HG03460 (cell line): ENCODE measurements around the gene CENPO.
"Not testable (repeated sequence)": the region's sequence is repeated elsewhere in the genome, so short reads cannot be mapped to it uniquely, and the experiment has no call there.

Source experiments
- ATAC-seq: cut with Tn5 transposase; IDR thresholded peaks from one replicate; pipeline ENCODE4 v1.9.1; 2021; ENCODE audit not compliant: unreplicated experiment

Gene CENPO

GRCh38 chr2:24787532-24787931 is 5.7 kb upstream of the CENPO start:
- no peak for ATAC-seq

GRCh38 chr2:24788816-24789215 is 4.4 kb upstream of the CENPO start:
- no peak for ATAC-seq

- ATAC-seq = no peak
Observed at GRCh38 chr2:24791452-24791851, 1.8 kb upstream of the CENPO start.

- no peak for ATAC-seq
Observed at GRCh38 chr2:24792542-24792873, 717 bp upstream of the CENPO start.

GRCh38 chr2:24793761-24794435 is 673 bp downstream of the CENPO start:
- ATAC-seq = no peak

- no peak for ATAC-seq
Observed at GRCh38 chr2:24797644-24798043, 4.4 kb downstream of the CENPO start.

- not testable (repeated sequence) for ATAC-seq
Observed at GRCh38 chr2:24800487-24800886, 7.3 kb downstream of the CENPO start.

- not testable (repeated sequence) for ATAC-seq
Observed at GRCh38 chr2:24805811-24806660, 12.8 kb downstream of the CENPO start.

GRCh38 chr2:24806661-24807036 is 13.4 kb downstream of the CENPO start:
- no peak for ATAC-seq

- ATAC-seq = no peak
Observed at GRCh38 chr2:24809316-24810007, 16.2 kb downstream of the CENPO start.

- no peak for ATAC-seq
Observed at GRCh38 chr2:24813691-24814137, 20.5 kb downstream of the CENPO start.

- no peak for ATAC-seq
Observed at GRCh38 chr2:24814516-24814915, 21.3 kb downstream of the CENPO start.

GRCh38 chr2:24815171-24815570 is 21.9 kb downstream of the CENPO start:
- ATAC-seq = no peak

- no peak for ATAC-seq
Observed at GRCh38 chr2:24816404-24816803, 23.2 kb downstream of the CENPO start.

GRCh38 chr2:24816884-24817283 is 23.7 kb downstream of the CENPO start:
- no peak for ATAC-seq

GRCh38 chr2:24818721-24819167 is 25.5 kb downstream of the CENPO start:
- no peak for ATAC-seq

GRCh38 chr2:24819442-24820174 is 26.4 kb downstream of the CENPO start:
- no peak for ATAC-seq

- ATAC-seq = no peak
Observed at GRCh38 chr2:24820175-24820513, 26.9 kb downstream of the CENPO start.

- ATAC-seq = no peak
Observed at GRCh38 chr2:24820598-24821432, 27.6 kb downstream of the CENPO start.

GRCh38 chr2:24821433-24821891 is 28.2 kb downstream of the CENPO start:
- no peak for ATAC-seq
